GM13976 (cell line): ENCODE data around the gene PHACTR4.
"Not testable (repeated sequence)": the region's sequence is repeated elsewhere in the genome, so short reads cannot be mapped to it uniquely, and the experiment has no call there.

Experiments
- DNase-seq: peaks from one replicate; pipeline ENCODE4 v3.0.0; 2012; ENCODE audit warnings: low spot score
- CTCF ChIP-seq: IDR thresholded peaks from 2 replicates; pipeline ENCODE4 v1.5.1; 2012; ENCODE audit warnings: borderline replicate concordance, mild to moderate bottlenecking; ENCODE audit not compliant: insufficient read depth; ENCODE audit errors: extremely low read depth, missing control alignments, control extremely low read depth
- in situ Hi-C: fragments of 300-500 bp; cut with MboI; formaldehyde crosslinking; loops from one replicate; pipeline ENCODE4 v1.12.0; 2022; ENCODE audit warnings: low sequenced_read_pairs, mixed read lengths, inconsistent platforms; ENCODE audit not compliant: unreplicated experiment

The PHACTR4 gene

DNA sequence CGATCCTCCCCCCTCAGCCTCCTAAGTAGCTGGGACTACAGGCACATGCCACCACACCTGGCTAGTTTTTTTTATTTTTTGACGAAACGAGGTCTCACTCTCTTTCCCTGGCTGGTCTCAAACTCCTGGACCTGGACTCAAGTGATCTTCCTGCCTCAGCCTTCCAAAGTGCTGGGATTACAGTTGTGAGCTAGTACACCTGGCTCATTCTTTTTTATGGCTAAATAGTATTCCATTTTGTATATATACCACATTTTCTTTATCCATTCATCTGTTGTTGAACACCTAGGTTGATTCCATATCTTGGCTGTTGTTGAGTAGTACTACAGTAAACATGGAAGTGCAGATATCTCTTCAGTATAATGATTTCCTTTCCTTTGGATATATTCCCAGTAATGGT lies 74.0 kb downstream of the PHACTR4 start:
- no peak for DNase-seq
- in situ Hi-C loops = no loop called here
- no peak for TF ChIP-seq CTCF

DNA sequence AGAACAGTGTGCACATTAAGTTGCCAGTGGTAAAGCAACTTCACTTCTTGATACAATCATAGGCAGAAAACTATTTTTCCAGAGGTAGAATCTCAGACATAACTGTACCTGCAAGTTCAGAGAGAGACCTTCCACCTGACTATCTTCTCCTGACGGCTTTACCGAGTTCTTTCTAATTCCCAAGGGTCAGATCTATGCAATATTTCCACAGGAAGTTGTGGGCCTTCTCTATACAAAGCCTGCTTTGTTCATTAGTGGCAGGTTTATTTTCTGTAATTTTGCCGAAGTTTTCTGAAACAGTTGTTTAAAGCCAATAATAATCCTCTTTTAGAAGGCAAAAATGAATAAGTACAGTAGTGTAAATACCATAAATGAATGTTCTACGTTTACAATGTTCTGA lies 78.1 kb downstream of the PHACTR4 start:
- no peak for DNase-seq
- no peak for TF ChIP-seq CTCF
- in situ Hi-C loops = no loop called here

DNA sequence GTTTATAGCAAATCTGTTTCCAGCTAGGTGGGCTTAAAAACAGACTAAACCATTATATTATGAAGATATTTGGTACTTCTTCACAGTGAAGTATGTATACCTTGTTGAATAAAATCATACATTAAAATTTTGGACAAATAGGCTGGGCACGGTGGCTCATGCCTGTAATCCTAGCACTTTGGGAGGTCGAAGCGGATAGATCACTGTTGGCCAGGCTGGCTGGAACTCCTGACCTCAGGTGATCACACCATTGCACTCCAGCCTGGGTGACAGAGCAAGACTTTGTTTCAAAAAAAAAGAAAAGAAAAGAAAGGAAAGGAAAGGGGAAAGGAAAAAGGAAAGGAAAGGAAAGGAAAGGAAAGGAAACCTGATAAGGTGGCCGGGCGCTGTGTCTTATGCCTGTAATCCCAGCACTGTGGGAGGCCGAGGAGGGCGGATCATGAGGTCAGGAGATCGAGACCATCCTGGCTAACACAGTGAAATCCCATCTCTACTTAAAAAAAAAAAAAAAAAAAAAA lies 78.6 kb downstream of the PHACTR4 start:
- not testable (repeated sequence) for DNase-seq

GRCh38 chr1:28449904-28450303 lies 80.4 kb downstream of the PHACTR4 start:
- no peak for TF ChIP-seq CTCF
- in situ Hi-C loops = no loop called here

More for the DNA sequence above, 78.6 kb downstream of the PHACTR4 start:
- in situ Hi-C loops = not testable (repeated sequence)

DNA sequence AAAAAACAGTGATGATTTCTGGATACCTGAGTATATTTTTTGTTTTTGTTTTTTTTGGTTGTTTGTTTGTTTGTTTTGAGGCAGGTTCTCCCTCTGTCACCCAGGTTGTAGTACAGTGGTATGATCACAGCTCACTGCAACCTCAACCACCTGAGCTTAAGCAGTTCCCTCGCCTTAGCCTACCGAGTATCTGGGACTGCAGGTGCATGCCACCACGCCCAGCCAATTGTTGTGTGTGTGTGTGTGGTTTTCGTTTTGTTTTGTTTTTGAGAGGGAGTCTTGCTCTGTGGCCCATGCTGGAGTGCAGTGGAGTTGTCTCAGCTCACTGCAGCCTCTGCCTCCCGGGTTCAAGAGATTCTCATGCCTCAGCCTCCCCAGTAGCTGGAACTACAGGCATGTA lies 81.0 kb downstream of the PHACTR4 start:
- no peak for TF ChIP-seq CTCF
- DNase-seq = no peak
- in situ Hi-C loops = no loop called here

More at GRCh38 chr1:28449904-28450303, 80.4 kb downstream of the PHACTR4 start:
- peak; percentile 71 for DNase-seq

GRCh38 chr1:28451011-28451410 lies 81.5 kb downstream of the PHACTR4 start:
- in situ Hi-C loops = no loop called here
- no peak for DNase-seq
- no peak for TF ChIP-seq CTCF

GRCh38 chr1:28456078-28456477 lies 86.5 kb downstream of the PHACTR4 start:
- TF ChIP-seq CTCF = no peak
- in situ Hi-C loops = no loop called here
- DNase-seq = no peak
